Activated CD4-positive, alpha-beta T cell treated with anti-CD3 and anti-CD28 coated beads, Interleukin-2, amount 50 U/mL, for 48 hours (primary cell): Measurements from ENCODE around the gene PRXL2C.
"Not testable (repeated sequence)": the region's sequence is repeated elsewhere in the genome, so short reads cannot be mapped to it uniquely, and the experiment has no call there.

Experiments used
- DNase-seq, 2 experiments: peaks; one replicate each; pipeline ENCODE4 v3.0.0-alpha.2; 2020

The PRXL2C gene

GRCh38 chr9:96655198-96655851 is at the start of gene PRXL2C:
Gene PRXL2C, minus strand, starts transcription at chr9:96655317. Its CDS starts 36 bp downstream, at chr9:96655281.
- DNase-seq, result peak; percentile 88

GRCh38 chr9:96700721-96701375 is 45.7 kb upstream of the PRXL2C start:
- not testable (repeated sequence) for DNase-seq

GRCh38 chr9:96691326-96691725 is 36.2 kb upstream of the PRXL2C start:
- DNase-seq, result no peak

GRCh38 chr9:96688745-96689464 is 33.8 kb upstream of the PRXL2C start:
- no peak for DNase-seq

GRCh38 chr9:96688187-96688586 is 33.1 kb upstream of the PRXL2C start:
- no peak for DNase-seq

- peak; percentile 75 to 80 for DNase-seq
Observed at GRCh38 chr9:96686638-96687335, 31.7 kb upstream of the PRXL2C start.

GRCh38 chr9:96680812-96681499 is 25.8 kb upstream of the PRXL2C start:
- no peak for DNase-seq

- no peak for DNase-seq
Observed at GRCh38 chr9:96674906-96675538, 19.9 kb upstream of the PRXL2C start.

- not testable (repeated sequence) for DNase-seq
Observed at GRCh38 chr9:96673786-96674185, 18.7 kb upstream of the PRXL2C start.

GRCh38 chr9:96668868-96669534 is 13.9 kb upstream of the PRXL2C start:
- no peak for DNase-seq

- no peak for DNase-seq
Observed at GRCh38 chr9:96667363-96667728, 12.2 kb upstream of the PRXL2C start.

- DNase-seq, result peak in 1 of 2 experiments; percentile 7
Observed at GRCh38 chr9:96666653-96667362, 11.7 kb upstream of the PRXL2C start.

GRCh38 chr9:96665789-96666188 is 10.7 kb upstream of the PRXL2C start:
- DNase-seq, result no peak

- DNase-seq, result no peak
Observed at GRCh38 chr9:96663506-96664120, 8.5 kb upstream of the PRXL2C start.

- DNase-seq, result no peak
Observed at GRCh38 chr9:96661711-96662110, 6.6 kb upstream of the PRXL2C start.

- no peak for DNase-seq
Observed at GRCh38 chr9:96660692-96661248, 5.7 kb upstream of the PRXL2C start.

GRCh38 chr9:96654450-96655197 is 493 bp downstream of the PRXL2C start:
- DNase-seq, result peak; percentile 55 to 66

GRCh38 chr9:96651626-96652025 is 3.5 kb downstream of the PRXL2C start:
- no peak for DNase-seq

GRCh38 chr9:96649620-96650324 is 5.3 kb downstream of the PRXL2C start:
- DNase-seq, result no peak
